Measurements from ENCODE around the gene L3HYPDH. TPM values are rescaled to one million over a fixed set of nuclear protein-coding genes. Genes with fewer than 3 reads are reported as not detected.

L3HYPDH gene
- polyA plus RNA-seq, 1 of the 3 experiments (the other 2 are of a cell fraction): 66.2 TPM

DNA sequence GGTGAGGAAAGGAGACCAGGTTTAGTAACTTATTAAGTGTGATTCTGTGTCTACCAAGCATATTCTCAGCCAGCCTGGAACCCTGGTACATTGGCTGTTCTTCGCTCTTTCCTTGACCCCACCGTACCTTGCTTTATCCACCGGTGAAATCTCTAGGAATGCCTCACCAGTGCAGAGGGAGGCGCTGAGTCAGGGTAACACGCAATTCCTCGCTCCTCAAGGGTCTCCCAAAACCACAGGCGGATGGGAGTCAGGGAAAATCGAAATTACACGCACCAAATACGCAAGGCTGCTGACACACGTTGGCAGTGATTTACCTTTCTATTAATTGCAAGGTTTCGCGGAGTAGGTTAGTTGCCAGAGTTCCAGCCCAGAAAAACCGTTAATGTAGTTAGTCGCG lies 845 bp downstream of the L3HYPDH start:
- peaks cover 26% of the 10 kb centered on the region for H3F3A ChIP-seq (replicated peaks; ENCODE audit: insufficient read depth)
- peaks cover 95% of the 10 kb centered on the region for H3K79me2 ChIP-seq (ENCODE audit: insufficient read depth)
- TF ChIP-seq GATA2 (CRISPR knock-in tag; IDR thresholded peaks at IDR 0.05) (no peak), GABPA (IDR thresholded peaks at IDR 0.05; ENCODE audit: low read depth) (no peak), CTCF (IDR thresholded peaks at IDR 0.05) (no peak), SIN3A (IDR thresholded peaks at IDR 0.05; ENCODE audit: borderline replicate concordance, low read depth, low read length) (no peak), JUND (IDR thresholded peaks at IDR 0.05) (peak; percentile 25; the same call in 1 of the 2 replicates), ZBTB33 (IDR thresholded peaks at IDR 0.05; ENCODE audit: borderline replicate concordance, low read depth) (no peak)
- TF ChIP-seq, protein P1, sequence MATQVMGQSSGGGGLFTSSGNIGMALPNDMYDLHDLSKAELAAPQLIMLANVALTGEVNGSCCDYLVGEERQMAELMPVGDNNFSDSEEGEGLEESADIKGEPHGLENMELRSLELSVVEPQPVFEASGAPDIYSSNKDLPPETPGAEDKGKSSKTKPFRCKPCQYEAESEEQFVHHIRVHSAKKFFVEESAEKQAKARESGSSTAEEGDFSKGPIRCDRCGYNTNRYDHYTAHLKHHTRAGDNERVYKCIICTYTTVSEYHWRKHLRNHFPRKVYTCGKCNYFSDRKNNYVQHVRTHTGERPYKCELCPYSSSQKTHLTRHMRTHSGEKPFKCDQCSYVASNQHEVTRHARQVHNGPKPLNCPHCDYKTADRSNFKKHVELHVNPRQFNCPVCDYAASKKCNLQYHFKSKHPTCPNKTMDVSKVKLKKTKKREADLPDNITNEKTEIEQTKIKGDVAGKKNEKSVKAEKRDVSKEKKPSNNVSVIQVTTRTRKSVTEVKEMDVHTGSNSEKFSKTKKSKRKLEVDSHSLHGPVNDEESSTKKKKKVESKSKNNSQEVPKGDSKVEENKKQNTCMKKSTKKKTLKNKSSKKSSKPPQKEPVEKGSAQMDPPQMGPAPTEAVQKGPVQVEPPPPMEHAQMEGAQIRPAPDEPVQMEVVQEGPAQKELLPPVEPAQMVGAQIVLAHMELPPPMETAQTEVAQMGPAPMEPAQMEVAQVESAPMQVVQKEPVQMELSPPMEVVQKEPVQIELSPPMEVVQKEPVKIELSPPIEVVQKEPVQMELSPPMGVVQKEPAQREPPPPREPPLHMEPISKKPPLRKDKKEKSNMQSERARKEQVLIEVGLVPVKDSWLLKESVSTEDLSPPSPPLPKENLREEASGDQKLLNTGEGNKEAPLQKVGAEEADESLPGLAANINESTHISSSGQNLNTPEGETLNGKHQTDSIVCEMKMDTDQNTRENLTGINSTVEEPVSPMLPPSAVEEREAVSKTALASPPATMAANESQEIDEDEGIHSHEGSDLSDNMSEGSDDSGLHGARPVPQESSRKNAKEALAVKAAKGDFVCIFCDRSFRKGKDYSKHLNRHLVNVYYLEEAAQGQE (IDR thresholded peaks at IDR 0.05; ENCODE audit: low read depth, low read length): no peak
- no peak for DNase-seq
- no peaks in the 10 kb centered on the region for H3K9me3 ChIP-seq
- CTCF ChIA-PET: interaction anchor here (0.9 to 3.4 kb wide), 10 partner anchors 9 to 414 kb away, joined by 3 to 27 read pairs (median 6); partner anchors contain the start of genes CCDC175 and GPR135
- no peaks in the 10 kb centered on the region for H3K27me3 ChIP-seq (ENCODE audit: insufficient read depth)
- peaks cover 30 to 36% of the 10 kb centered on the region in 2 experiments for H3K36me3 ChIP-seq (replicated peaks in 1 of 2; ENCODE audit: control insufficient read depth in 1 of 2, insufficient read depth in 2 of 2, low read length in 1 of 2)
- 1% methylated on average over 15 of the region's 16 CpGs for WGBS (ENCODE audit: low lambda C conversion rate)
- no peaks in the 10 kb centered on the region; the same call in 1 of the 2 replicates for H3K9me2 ChIP-seq
- peak overlapping the region; percentile 97 to 99 for H3K27ac ChIP-seq (ENCODE audit: low read depth in 2 of 2, low read length in 1 of 2)
- 0 out of 2 replicates have a peak, but pooled peaks cover 9% of the 10 kb centered on the region for H4K20me1 ChIP-seq (ENCODE audit: insufficient read depth)
- peak overlapping the region; percentile 68 to 89 for H3K4me3 ChIP-seq (ENCODE audit: low read depth in 2 of 2, low read length in 1 of 2)
- H3K9ac ChIP-seq: peak overlapping the region; percentile 95
- POLR2A ChIA-PET: interaction anchor here (1.7 to 2.0 kb wide), 2 partner anchors 19 to 295 kb away, joined by 8 to 17 read pairs; partner anchors contain the start of genes DAAM1 and GPR135
- no peak overlapping the region for H2AFZ ChIP-seq (ENCODE audit: low read depth)
- peak overlapping the region; percentile 77 for H3K4me2 ChIP-seq
- H3K4me1 ChIP-seq (ENCODE audit: control insufficient read depth in 1 of 2, insufficient read depth in 2 of 2, low read depth in 1 of 2, low read length in 1 of 2): peaks cover 12 to 26% of the 10 kb centered on the region in 2 experiments; a peak in 3 of 4 replicates

Data from SK-N-SH (cell line).